GM18868 (cell line): ENCODE data around the gene ANKRD27.
"Not testable (repeated sequence)": the region's sequence is repeated elsewhere in the genome, so short reads cannot be mapped to it uniquely, and the experiment has no call there.

Experiments used
- ATAC-seq: cut with Tn5 transposase; IDR thresholded peaks from one replicate; pipeline ENCODE4 v1.9.1; 2021; ENCODE audit warnings: mild to moderate bottlenecking, moderate library complexity; ENCODE audit not compliant: unreplicated experiment

Gene ANKRD27

GRCh38 chr19:32674931-32675719 is at the start of gene ANKRD27:
Gene ANKRD27, minus strand, starts transcription at chr19:32675180. Its CDS starts 16,165 bp downstream, at chr19:32659015.
- peak; percentile 97 for ATAC-seq

- no peak for ATAC-seq
Measured at GRCh38 chr19:32720936-32721250, 45.9 kb upstream of the ANKRD27 start.

- ATAC-seq = no peak
Measured at GRCh38 chr19:32720216-32720935, 45.4 kb upstream of the ANKRD27 start.

GRCh38 chr19:32719611-32720059 is 44.7 kb upstream of the ANKRD27 start, which contains the start of gene TDRD12:
Gene TDRD12, plus strand, starts transcription at chr19:32719767. Its CDS starts 306 bp downstream, at chr19:32720073.
- ATAC-seq = no peak

- ATAC-seq = no peak
Measured at GRCh38 chr19:32718286-32718685, 43.3 kb upstream of the ANKRD27 start.

- no peak for ATAC-seq
Measured at GRCh38 chr19:32717496-32717895, 42.5 kb upstream of the ANKRD27 start.

GRCh38 chr19:32716203-32716602 is 41.2 kb upstream of the ANKRD27 start:
- ATAC-seq = not testable (repeated sequence)

GRCh38 chr19:32711747-32712146 is 36.8 kb upstream of the ANKRD27 start:
- ATAC-seq = no peak

- ATAC-seq = no peak
Measured at GRCh38 chr19:32709032-32709431, 34.1 kb upstream of the ANKRD27 start.

GRCh38 chr19:32708457-32708856 is 33.5 kb upstream of the ANKRD27 start:
- ATAC-seq = no peak

- not testable (repeated sequence) for ATAC-seq
Measured at GRCh38 chr19:32704006-32704405, 29.0 kb upstream of the ANKRD27 start.

GRCh38 chr19:32702010-32702409 is 27.0 kb upstream of the ANKRD27 start:
- ATAC-seq = no peak

- not testable (repeated sequence) for ATAC-seq
Measured at GRCh38 chr19:32700129-32700528, 25.1 kb upstream of the ANKRD27 start.

- ATAC-seq = not testable (repeated sequence)
Measured at GRCh38 chr19:32696771-32697170, 21.8 kb upstream of the ANKRD27 start.

- ATAC-seq = not testable (repeated sequence)
Measured at GRCh38 chr19:32695506-32695905, 20.5 kb upstream of the ANKRD27 start.

- ATAC-seq = not testable (repeated sequence)
Measured at GRCh38 chr19:32694851-32695250, 19.9 kb upstream of the ANKRD27 start.

- ATAC-seq = not testable (repeated sequence)
Measured at GRCh38 chr19:32694316-32694715, 19.3 kb upstream of the ANKRD27 start.

- ATAC-seq = not testable (repeated sequence)
Measured at GRCh38 chr19:32693151-32694108, 18.4 kb upstream of the ANKRD27 start.

- ATAC-seq = peak; percentile 2
Measured at GRCh38 chr19:32692727-32693061, 17.7 kb upstream of the ANKRD27 start.

- ATAC-seq = peak; percentile 66
Measured at GRCh38 chr19:32691952-32692726, 17.2 kb upstream of the ANKRD27 start.
